HG03342 (cell line): ENCODE data around the gene ZBTB17.
"Not testable (repeated sequence)": the region's sequence is repeated elsewhere in the genome, so short reads cannot be mapped to it uniquely, and the experiment has no call there.

Source experiments
- ATAC-seq: cut with Tn5 transposase; IDR thresholded peaks from one replicate; pipeline ENCODE4 v1.9.1; 2021; ENCODE audit warnings: mild to moderate bottlenecking, moderate library complexity; ENCODE audit not compliant: unreplicated experiment

Gene ZBTB17

DNA sequence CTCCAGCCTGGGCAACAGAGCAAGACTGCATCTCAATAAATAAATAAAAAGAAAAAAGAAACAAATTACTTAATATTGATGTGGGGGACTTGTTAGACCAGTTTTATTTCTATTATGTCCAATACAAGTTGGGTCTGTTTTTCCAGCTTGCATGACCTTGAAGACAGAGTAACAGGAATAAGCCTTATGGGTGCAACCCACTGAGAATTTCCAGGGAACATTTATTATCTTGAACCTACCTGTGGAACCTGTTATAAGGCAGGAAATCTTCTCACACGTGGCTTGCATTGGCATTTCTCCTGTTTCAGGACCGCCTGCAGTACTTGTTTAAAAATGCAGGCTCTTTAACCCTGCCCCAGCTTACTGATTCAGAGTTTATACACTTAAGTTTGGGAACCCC is 64.0 kb downstream of the ZBTB17 start:
- no peak for ATAC-seq

DNA sequence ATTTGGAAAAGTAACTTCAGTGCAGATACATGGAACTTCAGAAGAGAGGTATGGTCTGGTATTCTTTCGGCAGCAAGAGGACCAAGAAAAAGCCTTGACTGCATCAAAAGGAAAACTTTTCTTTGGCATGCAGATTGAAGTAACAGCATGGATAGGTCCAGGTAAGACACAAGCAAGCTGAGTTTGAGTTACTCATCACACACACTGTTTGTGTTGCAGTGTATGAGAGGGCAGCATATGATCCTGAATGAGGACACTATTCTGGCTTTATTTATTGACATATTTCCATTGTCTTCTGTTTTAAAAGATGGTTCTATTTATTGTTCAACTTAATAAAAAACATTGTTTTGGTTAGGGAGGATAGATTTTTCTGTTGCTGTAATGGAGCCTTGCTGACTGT is 64.8 kb downstream of the ZBTB17 start:
- ATAC-seq: no peak

DNA sequence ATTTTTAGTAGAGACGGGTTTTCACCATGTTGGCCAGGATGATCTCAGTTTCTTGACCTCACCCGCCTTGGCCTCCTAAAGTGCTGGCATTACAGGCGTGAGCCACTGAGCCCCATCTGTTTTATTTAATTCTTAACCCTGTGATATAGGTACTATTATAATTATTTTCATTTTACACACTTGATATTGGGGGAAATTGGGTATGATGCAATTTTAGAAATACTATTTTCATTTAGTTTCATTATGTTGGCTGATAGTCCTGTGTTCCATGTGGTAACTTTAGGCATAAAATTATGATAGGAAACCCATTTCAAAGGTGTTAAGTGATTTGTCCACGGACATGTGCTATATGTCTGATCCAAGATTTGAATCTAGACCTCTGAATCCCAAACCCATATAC is 67.3 kb downstream of the ZBTB17 start:
- ATAC-seq: no peak

- ATAC-seq: no peak
Measured at GRCh38 chr1:15902882-15903281, 73.0 kb downstream of the ZBTB17 start.

- ATAC-seq: no peak
Measured at GRCh38 chr1:15900662-15901279, 75.1 kb downstream of the ZBTB17 start.

GRCh38 chr1:15899266-15899665 is 76.6 kb downstream of the ZBTB17 start:
- no peak for ATAC-seq

GRCh38 chr1:15896841-15897610 is 78.9 kb downstream of the ZBTB17 start:
- ATAC-seq: not testable (repeated sequence)

- ATAC-seq: no peak
Measured at GRCh38 chr1:15895233-15895632, 80.7 kb downstream of the ZBTB17 start.

DNA sequence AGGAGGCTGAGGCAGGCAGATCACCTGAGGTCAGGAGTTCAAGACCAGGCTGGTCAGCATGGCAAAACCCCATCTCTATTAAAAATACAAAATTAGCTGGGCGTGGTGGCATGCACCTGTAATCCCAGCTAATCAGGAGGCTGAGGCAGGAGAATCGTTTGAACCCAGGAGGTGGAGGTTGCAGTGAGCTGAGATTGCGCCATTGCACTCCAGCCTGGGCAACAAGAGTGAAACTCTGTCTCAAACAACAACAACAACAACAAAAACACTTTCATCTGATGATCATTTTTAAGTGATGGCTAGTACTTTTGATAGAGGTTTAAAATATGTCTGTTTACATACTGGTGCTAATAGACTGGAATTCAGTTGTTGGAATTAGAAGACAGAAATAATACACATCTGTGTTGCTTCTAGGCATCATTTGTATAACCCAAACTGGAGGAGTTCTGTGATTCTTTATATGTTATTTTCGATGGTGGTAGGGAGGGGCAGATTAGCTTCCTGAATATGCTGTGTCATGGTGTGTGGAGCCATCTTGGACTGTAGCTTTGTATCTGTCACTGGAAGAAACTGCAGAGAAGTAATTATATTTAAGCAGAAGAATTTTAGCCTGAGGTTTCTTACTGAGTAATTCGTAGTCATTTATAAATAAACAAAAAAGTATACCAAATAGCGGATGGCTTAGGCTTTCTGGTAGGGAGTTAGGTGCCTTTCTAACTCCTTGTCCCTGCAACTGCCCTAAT is 82.9 kb downstream of the ZBTB17 start:
- not testable (repeated sequence) for ATAC-seq
